HepG2 (cell line): ENCODE data around the gene TBKBP1. TPM values are rescaled to one million over a fixed set of nuclear protein-coding genes. Genes with fewer than 3 reads are reported as not detected.

Experiments used
- ATAC-seq: fragments of 200-7000 bp; cut with Tn5 transposase; 3 replicates; pipeline ENCODE4 v1.9.1; 2020; ENCODE audit warnings: mild to moderate bottlenecking, moderate library complexity
- BruUV-seq: library from RNA; stranded (reverse); fragments of 400-500 nt; replicated peaks from 2 replicates; lab custom pipeline; 2021; lab: Mats Ljungman, UMichigan
- CTCF ChIA-PET: fragments of 300-600 bp; formaldehyde crosslinking; extraction: SDS; loops from one replicate; lab custom pipeline; 2021; ENCODE audit warnings: low total read pairs, inconsistent platforms, low intra/inter-chr PET ratio; lab: Yijun Ruan, JAX
- POLR2A ChIA-PET: fragments of 350-600 bp; sonication (Branson Sonifier 250); formaldehyde crosslinking; loops from one replicate; lab custom pipeline; 2020; ENCODE audit warnings: antibody characterized with exemption, inconsistent platforms; lab: Yijun Ruan, JAX
- DNase-seq: peaks from one replicate; pipeline ENCODE4 v3.0.0-alpha.2; 2015; ENCODE audit warnings: low spot score
- FAIRE-seq: peaks from 3 replicates; lab custom pipeline; 2011; peaks lifted over from hg19 to GRCh38; lab: Jason Lieb, UNC
- H2AFZ ChIP-seq: one replicate; pipeline ENCODE4 v1.6.1; 2011; ENCODE audit warnings: low read length, inconsistent platforms
- H3K27ac ChIP-seq: fragments of 300-600 bp; 3 replicates; pipeline ENCODE4 v1.8.0; 2011; ENCODE audit warnings: mixed run types, mild to moderate bottlenecking, mixed read lengths, low read length, inconsistent platforms; ENCODE audit not compliant: insufficient read depth; ENCODE audit errors: extremely low read length
- H3K27me3 ChIP-seq, 2 experiments: fragments of 200-600 bp in 1 of 2; 2 replicates in 1 of 2; 3 replicates in 1 of 2; pipeline versions ENCODE4 v1.6.0 to v1.8.0; 2011; ENCODE audit warnings: low read length in 2 of 2, mild to moderate bottlenecking in 2 of 2, moderate library complexity in 2 of 2, inconsistent platforms in 1 of 2; ENCODE audit not compliant: insufficient read depth in 2 of 2, control insufficient read depth in 1 of 2
- H3K36me3 ChIP-seq, 2 experiments: fragments of 200-600 bp in 1 of 2; replicated peaks in 1 of 2; 2 replicates in 1 of 2; 3 replicates in 1 of 2; pipeline versions ENCODE4 v1.5.1 to v1.8.0; 2011; ENCODE audit warnings: low read length in 2 of 2, inconsistent platforms in 1 of 2; ENCODE audit not compliant: insufficient read depth in 2 of 2, control insufficient read depth in 1 of 2
- H3K4me1 ChIP-seq: 2 replicates; pipeline ENCODE4 v1.5.1; 2012; ENCODE audit warnings: low read length, inconsistent platforms; ENCODE audit not compliant: insufficient read depth
- H3K4me2 ChIP-seq: 2 replicates; pipeline ENCODE4 v1.6.0; 2011; ENCODE audit warnings: low read depth, low read length, inconsistent platforms
- H3K4me3 ChIP-seq, 3 experiments: fragments of 200-600 bp in 1 of 3; sonication (generic), shearing (Covaris generic) in 1 of 3; replicated peaks in 1 of 3; 2 replicates each; pipeline ENCODE4 v1.5.1; 2011 to 2016; ENCODE audit warnings: low read length in 3 of 3, inconsistent platforms in 2 of 3, low read depth in 2 of 3, mild to moderate bottlenecking in 2 of 3, control low read depth in 1 of 3, mixed read lengths in 1 of 3; ENCODE audit not compliant: insufficient read depth in 1 of 3
- H3K79me2 ChIP-seq: one replicate; pipeline ENCODE4 v1.6.1; 2011; ENCODE audit warnings: low read length, inconsistent platforms; ENCODE audit not compliant: insufficient read depth
- H3K9ac ChIP-seq: 2 replicates; pipeline ENCODE4 v1.6.0; 2011; ENCODE audit warnings: mild to moderate bottlenecking, low read depth, low read length, inconsistent platforms; ENCODE audit not compliant: insufficient read depth
- H3K9me3 ChIP-seq: 2 replicates; pipeline ENCODE4 v1.5.1; 2012; ENCODE audit warnings: mild to moderate bottlenecking, low read length
- H4K20me1 ChIP-seq: 2 replicates; pipeline ENCODE4 v1.6.0; 2011; ENCODE audit warnings: inconsistent platforms, mild to moderate bottlenecking, low read length, moderate library complexity; ENCODE audit not compliant: insufficient read depth
- GABPB1 ChIP-seq: IDR thresholded peaks from 2 replicates; pipeline ENCODE4 v1.6.1; 2016; ENCODE audit warnings: mild to moderate bottlenecking, missing genetic modification reagents, moderate library complexity, missing compliant biosample characterization
- HDAC2 ChIP-seq: sonication (generic); formaldehyde crosslinking; IDR thresholded peaks from 2 replicates; pipeline ENCODE4 v1.4.0; 2020; ENCODE audit warnings: missing genetic modification reagents
- HMG20B ChIP-seq: conservative IDR thresholded peaks from 2 replicates; pipeline ENCODE4 v1.6.1; 2016; ENCODE audit warnings: missing genetic modification reagents, missing compliant biosample characterization
- HOXA5 ChIP-seq: sonication (generic); formaldehyde crosslinking; IDR thresholded peaks from 2 replicates; pipeline ENCODE4 v1.4.0; 2020; ENCODE audit warnings: missing genetic modification reagents
- KLF11 ChIP-seq: IDR thresholded peaks from 2 replicates; pipeline ENCODE4 v1.6.1; 2016; ENCODE audit warnings: missing compliant biosample characterization
- MTF2 ChIP-seq: sonication (generic); formaldehyde crosslinking; IDR thresholded peaks from 2 replicates; pipeline ENCODE4 v1.5.0; 2020; ENCODE audit warnings: missing genetic modification reagents, borderline replicate concordance
- SAFB2 ChIP-seq: sonication (generic); formaldehyde crosslinking; IDR thresholded peaks from 2 replicates; pipeline ENCODE4 v1.5.1; 2020; ENCODE audit warnings: missing genetic modification reagents, low read depth, mild to moderate bottlenecking, borderline replicate concordance
- SRSF9 ChIP-seq: fragments of 200-400 bp; formaldehyde crosslinking; IDR thresholded peaks from 2 replicates; pipeline ENCODE4 v1.6.1; 2018; ENCODE audit warnings: borderline replicate concordance, mild to moderate bottlenecking, low read depth, low read length; ENCODE audit not compliant: insufficient read depth, poor library complexity, severe bottlenecking
- WGBS: methylation state at CpG from one replicate; pipeline ENCODE4 v1.1.6; 2017; ENCODE audit warnings: low lambda C conversion rate; 5-methylcytosine and 5-hydroxymethylcytosine counted together
- in situ Hi-C: cut with HindIII; loops from 2 replicates; pipeline ENCODE4 v1.10.0; 2017; ENCODE audit warnings: low pct_unique_long_range_greater_than_20kb; ENCODE audit not compliant: extremely low pct_ligation_motif_present
- intact Hi-C: fragments of 100-400 bp; cut with micrococcal nuclease; formaldehyde crosslinking; loops from one replicate; pipeline ENCODE4 v1.10.0; 2022; ENCODE audit not compliant: unreplicated experiment
- polyA plus RNA-seq, 8 experiments: library from polyadenylated mRNA; depleted of rRNA in 3 of 8; stranded (reverse) in 7 of 8; unstranded in 1 of 8; fragments of >200 nt; fragmentation: Illumina TruSeq in 4 of 8; extraction: Trizol in 4 of 8; gene quantifications; 2 replicates each; pipeline versions ENCODE4 v1.2.1 to v1.2.3, GENCODE V29; 2011 to 2016; ENCODE audit warnings: low read depth in 4 of 8, missing spikeins in 1 of 8, mixed read lengths in 1 of 8; ENCODE audit not compliant: insufficient read depth in 1 of 8
- total RNA-seq, 5 experiments: library from RNA; depleted of rRNA; stranded (reverse); fragments of >200 nt; fragmentation: Illumina TruSeq; extraction: Trizol; gene quantifications; 2 replicates each; pipeline ENCODE4 v1.2.3, GENCODE V29; 2016; ENCODE audit warnings: low read depth in 1 of 5
- TF ChIP-seq, protein P1 (sequence below): sonication (generic); formaldehyde crosslinking; IDR thresholded peaks from 2 replicates; pipeline ENCODE4 v1.8.0; 2022; ENCODE audit warnings: mild to moderate bottlenecking, missing genetic modification reagents
- TF ChIP-seq, protein P2 (sequence below): sonication (generic); formaldehyde crosslinking; IDR thresholded peaks from 2 replicates; pipeline ENCODE4; 2020; ENCODE audit warnings: missing genetic modification reagents, mild to moderate bottlenecking, borderline replicate concordance
- TF ChIP-seq, protein P3 (sequence below): sonication (generic); formaldehyde crosslinking; IDR thresholded peaks from 2 replicates; pipeline ENCODE4 v1.5.1; 2020; ENCODE audit warnings: mild to moderate bottlenecking, moderate library complexity, missing genetic modification reagents
- TF ChIP-seq, protein P4 (sequence below), 2 experiments: sonication (generic) in 1 of 2; formaldehyde crosslinking in 1 of 2; IDR thresholded peaks; 2 replicates each; pipeline versions ENCODE4 v1.4.0 to v1.6.1; 2018 to 2020; ENCODE audit warnings: missing genetic modification reagents in 2 of 2, borderline replicate concordance in 1 of 2, low read depth in 1 of 2, mild to moderate bottlenecking in 1 of 2, missing biosample characterization in 1 of 2
- TF ChIP-seq, protein P5 (sequence below): IDR thresholded peaks from 2 replicates; pipeline ENCODE4 v1.6.1; 2016; ENCODE audit warnings: missing genetic modification reagents, missing compliant biosample characterization

The TBKBP1 gene
- total and polyA plus RNA-seq, 2 of the 13 experiments (the other 11 are each of a cell fraction or from before 2014, with no cell fraction given) = 2.6 to 7.0 TPM

DNA sequence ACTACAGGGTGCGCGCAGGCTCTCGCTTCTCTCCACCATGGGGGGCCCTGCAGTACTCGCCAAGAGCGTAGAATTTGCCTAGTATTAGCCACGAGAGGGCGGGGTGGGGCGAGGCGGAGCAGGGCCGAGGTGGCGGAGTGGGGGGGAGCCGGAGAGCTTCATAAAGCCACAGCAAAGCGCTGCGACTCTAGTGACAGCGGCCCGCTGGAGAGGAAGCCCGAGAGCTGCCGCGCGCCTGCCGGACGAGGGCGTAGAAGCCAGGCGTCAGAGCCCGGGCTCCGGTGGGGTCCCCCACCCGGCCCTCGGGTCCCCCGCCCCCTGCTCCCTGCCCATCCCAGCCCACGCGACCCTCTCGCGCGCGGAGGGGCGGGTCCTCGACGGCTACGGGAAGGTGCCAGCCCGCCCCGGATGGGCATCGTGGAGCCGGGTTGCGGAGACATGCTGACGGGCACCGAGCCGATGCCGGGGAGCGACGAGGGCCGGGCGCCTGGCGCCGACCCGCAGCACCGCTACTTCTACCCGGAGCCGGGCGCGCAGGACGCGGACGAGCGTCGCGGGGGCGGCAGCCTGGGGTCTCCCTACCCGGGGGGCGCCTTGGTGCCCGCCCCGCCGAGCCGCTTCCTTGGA, 39.2 kb downstream of the TBKBP1 start, which contains the start of gene TBX21:
TSS of gene TBX21 (plus strand) at position 190 of the 627 bp plus-strand sequence. CDS start at position 409, 219 bp downstream.
- peak; percentile 73 for DNase-seq
- Histone ChIP-seq H3K4me1 (peaks cover 13% of the 10 kb centered on the region), H3K9ac (no peak within 1 kb of the TSS), H3K27ac (no peak within 1 kb of the TSS), H3K4me3 (peak within 1 kb of the TSS; percentile 39 to 70 (median 45); a peak in 4 of 6 replicates), H3K79me2 (no peaks in the 10 kb centered on the region), H3K27me3 (peaks cover 36 to 86% of the 10 kb centered on the region in 2 experiments), H4K20me1 (no peaks in the 10 kb centered on the region), H3K4me2 (peak within 1 kb of the TSS; percentile 71), H3K36me3 (no peaks in the 10 kb centered on the region), H3K9me3 (no peaks in the 10 kb centered on the region), H2AFZ (no peak within 1 kb of the TSS)
- intact Hi-C loops = no loop called here
- in situ Hi-C loops = no loop called here
- ATAC-seq = peak; percentile 91
- FAIRE-seq = peak; percentile 37
- ChIA-PET POLR2A (interaction anchor here (1.0 kb wide), 2 partner anchors 9 to 98 kb away, joined by 3 to 4 read pairs; partner anchors contain the start of genes LRRC46 and MRPL10), CTCF (interaction anchor here (1.1 kb wide), 1 partner anchor 10 kb away, joined by 5 read pairs; no protein-coding TSS in a partner anchor)
- 1% methylated on average over 27 of the region's 73 CpGs for WGBS
- BruUV-seq = no TSS peak
- TF ChIP-seq SRSF9 (no peak), MTF2 (CRISPR knock-in tag) (0 out of 2 replicates have a peak, but pooled peaks have one; percentile 86), GABPB1 (CRISPR knock-in tag) (peak; percentile 44; the same call in 1 of the 2 replicates), KLF11 (no peak), HDAC2 (CRISPR knock-in tag) (peak; percentile 20; the same call in 1 of the 2 replicates), SAFB2 (CRISPR knock-in tag) (peak; percentile 83; the same call in 1 of the 2 replicates), HOXA5 (no peak), HMG20B (CRISPR knock-in tag) (0 out of 2 replicates have a peak, but pooled peaks have one; percentile 33)
- TF ChIP-seq, protein P1, sequence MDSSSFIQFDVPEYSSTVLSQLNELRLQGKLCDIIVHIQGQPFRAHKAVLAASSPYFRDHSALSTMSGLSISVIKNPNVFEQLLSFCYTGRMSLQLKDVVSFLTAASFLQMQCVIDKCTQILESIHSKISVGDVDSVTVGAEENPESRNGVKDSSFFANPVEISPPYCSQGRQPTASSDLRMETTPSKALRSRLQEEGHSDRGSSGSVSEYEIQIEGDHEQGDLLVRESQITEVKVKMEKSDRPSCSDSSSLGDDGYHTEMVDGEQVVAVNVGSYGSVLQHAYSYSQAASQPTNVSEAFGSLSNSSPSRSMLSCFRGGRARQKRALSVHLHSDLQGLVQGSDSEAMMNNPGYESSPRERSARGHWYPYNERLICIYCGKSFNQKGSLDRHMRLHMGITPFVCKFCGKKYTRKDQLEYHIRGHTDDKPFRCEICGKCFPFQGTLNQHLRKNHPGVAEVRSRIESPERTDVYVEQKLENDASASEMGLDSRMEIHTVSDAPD (CRISPR knock-in tag) = no peak
- TF ChIP-seq, protein P2, sequence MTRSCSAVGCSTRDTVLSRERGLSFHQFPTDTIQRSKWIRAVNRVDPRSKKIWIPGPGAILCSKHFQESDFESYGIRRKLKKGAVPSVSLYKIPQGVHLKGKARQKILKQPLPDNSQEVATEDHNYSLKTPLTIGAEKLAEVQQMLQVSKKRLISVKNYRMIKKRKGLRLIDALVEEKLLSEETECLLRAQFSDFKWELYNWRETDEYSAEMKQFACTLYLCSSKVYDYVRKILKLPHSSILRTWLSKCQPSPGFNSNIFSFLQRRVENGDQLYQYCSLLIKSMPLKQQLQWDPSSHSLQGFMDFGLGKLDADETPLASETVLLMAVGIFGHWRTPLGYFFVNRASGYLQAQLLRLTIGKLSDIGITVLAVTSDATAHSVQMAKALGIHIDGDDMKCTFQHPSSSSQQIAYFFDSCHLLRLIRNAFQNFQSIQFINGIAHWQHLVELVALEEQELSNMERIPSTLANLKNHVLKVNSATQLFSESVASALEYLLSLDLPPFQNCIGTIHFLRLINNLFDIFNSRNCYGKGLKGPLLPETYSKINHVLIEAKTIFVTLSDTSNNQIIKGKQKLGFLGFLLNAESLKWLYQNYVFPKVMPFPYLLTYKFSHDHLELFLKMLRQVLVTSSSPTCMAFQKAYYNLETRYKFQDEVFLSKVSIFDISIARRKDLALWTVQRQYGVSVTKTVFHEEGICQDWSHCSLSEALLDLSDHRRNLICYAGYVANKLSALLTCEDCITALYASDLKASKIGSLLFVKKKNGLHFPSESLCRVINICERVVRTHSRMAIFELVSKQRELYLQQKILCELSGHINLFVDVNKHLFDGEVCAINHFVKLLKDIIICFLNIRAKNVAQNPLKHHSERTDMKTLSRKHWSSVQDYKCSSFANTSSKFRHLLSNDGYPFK = 0 out of 2 replicates have a peak, but pooled peaks have one; percentile 14
- TF ChIP-seq, protein P3, sequence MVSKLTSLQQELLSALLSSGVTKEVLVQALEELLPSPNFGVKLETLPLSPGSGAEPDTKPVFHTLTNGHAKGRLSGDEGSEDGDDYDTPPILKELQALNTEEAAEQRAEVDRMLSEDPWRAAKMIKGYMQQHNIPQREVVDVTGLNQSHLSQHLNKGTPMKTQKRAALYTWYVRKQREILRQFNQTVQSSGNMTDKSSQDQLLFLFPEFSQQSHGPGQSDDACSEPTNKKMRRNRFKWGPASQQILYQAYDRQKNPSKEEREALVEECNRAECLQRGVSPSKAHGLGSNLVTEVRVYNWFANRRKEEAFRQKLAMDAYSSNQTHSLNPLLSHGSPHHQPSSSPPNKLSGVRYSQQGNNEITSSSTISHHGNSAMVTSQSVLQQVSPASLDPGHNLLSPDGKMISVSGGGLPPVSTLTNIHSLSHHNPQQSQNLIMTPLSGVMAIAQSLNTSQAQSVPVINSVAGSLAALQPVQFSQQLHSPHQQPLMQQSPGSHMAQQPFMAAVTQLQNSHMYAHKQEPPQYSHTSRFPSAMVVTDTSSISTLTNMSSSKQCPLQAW = 0 out of 2 replicates have a peak, but pooled peaks have one; percentile 48
- TF ChIP-seq, protein P4, sequence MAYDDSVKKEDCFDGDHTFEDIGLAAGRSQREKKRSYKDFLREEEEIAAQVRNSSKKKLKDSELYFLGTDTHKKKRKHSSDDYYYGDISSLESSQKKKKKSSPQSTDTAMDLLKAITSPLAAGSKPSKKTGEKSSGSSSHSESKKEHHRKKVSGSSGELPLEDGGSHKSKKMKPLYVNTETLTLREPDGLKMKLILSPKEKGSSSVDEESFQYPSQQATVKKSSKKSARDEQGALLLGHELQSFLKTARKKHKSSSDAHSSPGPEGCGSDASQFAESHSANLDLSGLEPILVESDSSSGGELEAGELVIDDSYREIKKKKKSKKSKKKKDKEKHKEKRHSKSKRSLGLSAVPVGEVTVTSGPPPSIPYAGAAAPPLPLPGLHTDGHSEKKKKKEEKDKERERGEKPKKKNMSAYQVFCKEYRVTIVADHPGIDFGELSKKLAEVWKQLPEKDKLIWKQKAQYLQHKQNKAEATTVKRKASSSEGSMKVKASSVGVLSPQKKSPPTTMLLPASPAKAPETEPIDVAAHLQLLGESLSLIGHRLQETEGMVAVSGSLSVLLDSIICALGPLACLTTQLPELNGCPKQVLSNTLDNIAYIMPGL (CRISPR knock-in tag; IDR thresholded peaks at IDR 0.05; ENCODE audit: borderline replicate concordance in 1 of 2, low read depth in 1 of 2) = 0 out of 4 replicates have a peak, but pooled peaks have one; percentile 14 to 48
- TF ChIP-seq, protein P5, sequence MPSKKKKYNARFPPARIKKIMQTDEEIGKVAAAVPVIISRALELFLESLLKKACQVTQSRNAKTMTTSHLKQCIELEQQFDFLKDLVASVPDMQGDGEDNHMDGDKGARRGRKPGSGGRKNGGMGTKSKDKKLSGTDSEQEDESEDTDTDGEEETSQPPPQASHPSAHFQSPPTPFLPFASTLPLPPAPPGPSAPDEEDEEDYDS (CRISPR knock-in tag) = 0 out of 2 replicates have a peak, but pooled peaks have one; percentile 28
